ENCODE measurements around the gene CDHR1. TPM values are rescaled to one million over a fixed set of nuclear protein-coding genes. Genes with fewer than 3 reads are reported as not detected.

The CDHR1 gene
- total RNA-seq, 4 donors from 2014 or later = 0.27 TPM; not detected in 3

- in situ Hi-C loops (cut with MboI; ENCODE audit: low sequenced_read_pairs in 4 of 4) (no loop called here), intact Hi-C loops (cut with DNase I; ENCODE audit: low total_unique reads) (no loop called here)
- Histone ChIP-seq H3K4me3 (no peak overlapping the region), H3K27me3 (no peaks in the 10 kb centered on the region), H3K4me1 (no peaks in the 10 kb centered on the region), H3K36me3 (no peaks in the 10 kb centered on the region), H3K27ac (no peak overlapping the region), H3K9me3 (no peaks in the 10 kb centered on the region)
- DNase-seq (no peak), ATAC-seq (no peak)
- TF ChIP-seq POLR2A (IDR thresholded peaks at IDR 0.05) = no peak
- no peak for TF ChIP-seq CTCF (IDR thresholded peaks at IDR 0.05 in 4 of 5, conservative IDR thresholded peaks at IDR 0.05 in 1 of 5)
These were observed 21.6 kb upstream of the CDHR1 start for GRCh38 chr10:84172467-84173356.

DNA sequence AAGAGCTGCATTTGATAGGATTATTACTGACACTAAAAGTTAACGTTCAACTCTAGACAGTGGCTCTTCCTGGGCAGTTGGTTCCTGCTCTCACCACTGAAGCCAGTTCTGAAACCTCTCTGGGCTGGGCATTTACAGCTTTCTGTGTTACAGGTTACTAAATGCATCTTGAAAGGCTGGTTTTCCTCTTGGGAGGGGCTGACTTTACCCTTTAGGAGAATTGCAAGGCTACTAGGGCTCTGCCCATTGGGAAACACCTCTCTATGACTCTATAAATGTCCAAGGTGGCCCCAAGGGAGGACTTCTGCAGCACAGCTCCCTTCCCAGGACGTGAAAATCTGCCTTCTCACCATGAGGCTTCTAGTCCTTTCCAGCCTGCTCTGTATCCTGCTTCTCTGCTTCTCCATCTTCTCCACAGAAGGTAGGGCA, 20.8 kb upstream of the CDHR1 start, which contains the start of gene GPR15LG:
Gene GPR15LG (plus strand): TSS at position 301 of the 429 bp plus-strand sequence. CDS start 51 bp downstream, at position 352.
- intact Hi-C loops (cut with DNase I; ENCODE audit: low total_unique reads) (no loop called here), in situ Hi-C loops (cut with MboI; ENCODE audit: low sequenced_read_pairs in 4 of 4) (no loop called here)
- H3K27ac ChIP-seq = no peak within 1 kb of the TSS
- no peaks in the 10 kb centered on the region for H3K27me3 ChIP-seq
- DNase-seq (no peak), ATAC-seq (no peak)
- H3K4me3 ChIP-seq = no peak within 1 kb of the TSS
- H3K9me3 ChIP-seq = no peaks in the 10 kb centered on the region
- no peak for TF ChIP-seq CTCF (IDR thresholded peaks at IDR 0.05 in 4 of 5, conservative IDR thresholded peaks at IDR 0.05 in 1 of 5)
- TF ChIP-seq POLR2A (IDR thresholded peaks at IDR 0.05) = no peak
- H3K36me3 ChIP-seq = no peaks in the 10 kb centered on the region
- no peaks in the 10 kb centered on the region for H3K4me1 ChIP-seq

DNA sequence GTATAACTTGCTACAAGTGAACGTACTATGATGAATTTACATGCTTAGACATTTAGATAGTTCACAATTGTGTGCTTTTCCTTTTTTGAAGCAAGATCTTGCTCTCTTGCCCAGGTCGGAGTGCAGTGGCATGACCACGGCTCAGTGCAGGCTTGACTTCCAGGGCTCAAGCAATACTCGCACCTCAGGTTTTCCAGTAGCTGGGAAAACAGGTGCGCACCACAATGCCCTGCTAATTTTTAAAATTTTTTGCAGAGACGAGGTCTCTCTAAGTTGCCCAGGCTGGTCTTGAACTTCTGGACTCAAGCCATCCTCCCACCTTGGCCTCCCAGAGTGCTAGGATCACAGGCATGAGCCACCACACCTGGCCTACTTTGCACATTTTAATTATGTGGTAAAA, 18.9 kb upstream of the CDHR1 start:
- Histone ChIP-seq H3K4me1 (no peaks in the 10 kb centered on the region), H3K27ac (no peak overlapping the region), H3K27me3 (no peaks in the 10 kb centered on the region), H3K9me3 (no peaks in the 10 kb centered on the region), H3K4me3 (no peak overlapping the region), H3K36me3 (no peaks in the 10 kb centered on the region)
- DNase-seq (no peak), ATAC-seq (no peak)
- in situ Hi-C loops (cut with MboI; ENCODE audit: low sequenced_read_pairs in 4 of 4) = no loop called here
- intact Hi-C loops (cut with DNase I; ENCODE audit: low total_unique reads) = no loop called here
- TF ChIP-seq CTCF (IDR thresholded peaks at IDR 0.05 in 4 of 5, conservative IDR thresholded peaks at IDR 0.05 in 1 of 5) (no peak), POLR2A (IDR thresholded peaks at IDR 0.05) (no peak)

DNA sequence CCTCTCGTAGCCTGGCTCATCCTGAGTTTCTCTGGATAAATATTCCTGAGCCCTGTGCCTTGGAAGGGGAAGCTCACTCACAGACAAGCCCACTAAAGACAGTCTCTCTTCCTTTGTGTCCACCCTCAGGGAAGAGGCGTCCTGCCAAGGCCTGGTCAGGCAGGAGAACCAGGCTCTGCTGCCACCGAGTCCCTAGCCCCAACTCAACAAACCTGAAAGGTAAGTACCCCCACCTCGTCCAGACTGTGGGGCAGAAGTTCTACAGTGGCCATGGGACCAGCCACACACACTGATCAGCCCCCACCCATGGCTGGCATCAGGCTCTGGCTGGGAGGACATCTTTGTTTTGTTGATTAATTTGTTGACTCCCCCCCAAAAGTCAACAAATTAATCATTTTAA, 18.0 kb upstream of the CDHR1 start:
- no peak for DNase-seq
- TF ChIP-seq CTCF (IDR thresholded peaks at IDR 0.05 in 4 of 5, conservative IDR thresholded peaks at IDR 0.05 in 1 of 5) (no peak), POLR2A (IDR thresholded peaks at IDR 0.05) (no peak)
- no peaks in the 10 kb centered on the region for H3K36me3 ChIP-seq
- no peaks in the 10 kb centered on the region for H3K9me3 ChIP-seq
- H3K27ac ChIP-seq = no peak overlapping the region
- intact Hi-C loops (cut with DNase I; ENCODE audit: low total_unique reads) = no loop called here
- in situ Hi-C loops (cut with MboI; ENCODE audit: low sequenced_read_pairs in 4 of 4) = no loop called here
- ATAC-seq = no peak
- no peaks in the 10 kb centered on the region for H3K4me1 ChIP-seq
- no peak overlapping the region for H3K4me3 ChIP-seq
- no peaks in the 10 kb centered on the region for H3K27me3 ChIP-seq

All from gastrocnemius medialis (tissue), 4 donors.